Heart left ventricle (tissue), 13 donors: ENCODE measurements around the gene MDK.

Experiments used
- POLR2A ChIP-seq, 2 donors: fragments of 450-650 bp; IDR thresholded peaks; one replicate each; pipeline ENCODE4 v1.6.1; 2017; ENCODE audit warnings: antibody characterized with exemption in 2 of 2, mild to moderate bottlenecking in 2 of 2, moderate library complexity in 2 of 2
- TF ChIP-seq, protein P1 (sequence below), 12 donors: fragments of 200-600 bp; sonication (generic) in 4 of 12; IDR thresholded peaks; one replicate each; pipeline versions ENCODE4 v1.5.0 to v1.8.0; 2018 to 2022; ENCODE audit warnings: antibody characterized with exemption in 12 of 12, mild to moderate bottlenecking in 5 of 12
- donor health status: ischemic (EF 13 %, LVEDD 7.1; RV severe dilation, severe dysfunction).
- donor health status: DM: no; HTN: yes; CAD: no.
- donor health status: DM: no; HTN: no; CAD: no.
- donor health status: ischemic (EF 25% LVEDD 6.9; RV normal size, moderate dysfunction).
- donor health status: ischemic (EF 25% LVEDD 5.7; RV mildly dilated, moderate dysfunction).
- donor health status: ischemic (EF 35%, LVEDD 5.7; RV mildly dilated, moderate dysfunction).
- donor health status: nonischemic (EF 11% LVEDD 7.7; RV severe dilation, severe dysfunction).
- donor health status: DM: yes; HTN: yes; CAD: no.
- donor health status: PGD.
- donor health status: ischemic (EF 29% LVEDD 5.4; RV normal size, mild dysfunction).
- donor health status: nonischemic (EF 23%, LVEDD 6.1; RV moderate dilation, normal function).

DNA sequence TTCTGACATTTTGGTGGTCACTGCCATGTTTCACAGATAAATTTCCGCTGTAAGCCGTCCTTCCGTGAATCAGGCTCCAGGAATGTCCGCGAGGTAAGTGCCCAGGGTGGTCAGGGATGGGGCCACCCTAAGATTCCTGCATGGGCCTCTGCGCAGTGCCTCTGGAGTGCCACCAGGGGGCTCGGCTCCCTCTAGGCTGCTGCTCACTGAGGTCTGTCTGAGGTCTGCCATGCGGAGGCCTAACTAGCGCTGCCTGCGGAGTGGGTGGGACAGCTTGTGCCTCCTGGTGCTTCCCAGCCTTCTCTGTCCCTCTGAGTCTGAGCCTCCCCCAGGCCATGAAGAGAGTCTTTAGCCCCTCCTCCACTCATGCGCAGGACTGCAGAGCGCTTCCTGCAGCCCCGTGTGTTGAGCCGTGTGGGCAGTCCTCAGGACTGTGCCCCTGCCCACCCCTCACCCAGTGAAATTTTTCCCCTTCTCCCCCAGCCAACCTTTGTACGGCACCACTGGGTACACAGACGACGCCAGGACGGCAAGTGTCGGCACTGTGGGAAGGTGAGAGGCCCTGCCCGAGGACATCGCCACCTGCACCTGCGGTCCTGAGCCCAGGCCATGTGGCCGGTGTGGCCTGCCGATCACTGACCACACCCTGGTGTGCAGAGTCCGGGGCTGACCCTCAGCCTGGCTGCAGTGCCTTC lies 11.9 kb upstream of the MDK start:
- TF ChIP-seq, protein P1, sequence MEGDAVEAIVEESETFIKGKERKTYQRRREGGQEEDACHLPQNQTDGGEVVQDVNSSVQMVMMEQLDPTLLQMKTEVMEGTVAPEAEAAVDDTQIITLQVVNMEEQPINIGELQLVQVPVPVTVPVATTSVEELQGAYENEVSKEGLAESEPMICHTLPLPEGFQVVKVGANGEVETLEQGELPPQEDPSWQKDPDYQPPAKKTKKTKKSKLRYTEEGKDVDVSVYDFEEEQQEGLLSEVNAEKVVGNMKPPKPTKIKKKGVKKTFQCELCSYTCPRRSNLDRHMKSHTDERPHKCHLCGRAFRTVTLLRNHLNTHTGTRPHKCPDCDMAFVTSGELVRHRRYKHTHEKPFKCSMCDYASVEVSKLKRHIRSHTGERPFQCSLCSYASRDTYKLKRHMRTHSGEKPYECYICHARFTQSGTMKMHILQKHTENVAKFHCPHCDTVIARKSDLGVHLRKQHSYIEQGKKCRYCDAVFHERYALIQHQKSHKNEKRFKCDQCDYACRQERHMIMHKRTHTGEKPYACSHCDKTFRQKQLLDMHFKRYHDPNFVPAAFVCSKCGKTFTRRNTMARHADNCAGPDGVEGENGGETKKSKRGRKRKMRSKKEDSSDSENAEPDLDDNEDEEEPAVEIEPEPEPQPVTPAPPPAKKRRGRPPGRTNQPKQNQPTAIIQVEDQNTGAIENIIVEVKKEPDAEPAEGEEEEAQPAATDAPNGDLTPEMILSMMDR (IDR thresholded peaks at IDR 0.05), result peak; percentile 66 to 88 (median 78)
- no peak for TF ChIP-seq POLR2A (IDR thresholded peaks at IDR 0.05)
